ENCODE measurements around the gene LRRC71.

Gene LRRC71

DNA sequence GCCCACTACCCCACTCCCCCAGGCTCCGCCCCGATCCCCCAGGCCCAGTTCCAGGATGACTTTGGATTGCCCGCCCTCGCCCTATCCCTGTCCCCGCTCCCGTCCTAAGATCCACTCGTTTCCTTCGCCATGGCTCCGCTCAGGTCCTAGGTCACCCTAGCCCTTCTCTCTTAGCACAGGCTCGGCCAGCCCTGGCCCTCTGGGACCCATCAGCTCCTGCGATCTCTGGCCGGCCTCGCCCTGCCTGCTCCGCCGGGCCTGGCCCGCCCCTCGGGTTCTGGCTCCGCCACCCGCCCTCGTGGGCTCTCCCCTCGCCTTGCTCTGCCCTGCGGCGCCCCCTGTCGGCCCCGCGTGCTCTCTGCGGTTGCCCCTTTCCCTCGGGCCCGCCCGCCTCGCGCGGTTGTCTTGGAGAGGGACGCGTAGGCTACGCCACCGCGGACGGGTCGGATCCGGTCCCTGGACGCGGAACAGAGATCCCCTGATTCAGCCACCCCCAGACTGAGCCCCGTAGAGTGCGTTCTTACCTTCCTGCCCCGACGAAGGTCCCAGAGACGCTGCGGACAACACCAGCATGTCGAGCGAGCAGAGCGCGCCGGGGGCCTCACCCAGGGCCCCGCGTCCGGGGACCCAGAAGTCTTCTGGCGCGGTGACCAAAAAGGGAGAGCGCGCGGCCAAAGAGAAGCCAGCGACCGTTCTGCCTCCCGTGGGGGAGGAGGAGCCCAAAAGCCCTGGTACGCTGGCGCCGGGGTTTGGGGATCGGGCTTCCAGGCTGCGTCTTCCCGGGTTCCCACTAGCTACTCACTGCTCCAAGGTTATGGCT, at the start of gene LRRC71:
LRRC71 (plus strand) TSS at position 400 of the 820 bp plus-strand sequence; CDS start at position 572, 172 bp downstream.
- peak; percentile 89 for DNase-seq

DNA sequence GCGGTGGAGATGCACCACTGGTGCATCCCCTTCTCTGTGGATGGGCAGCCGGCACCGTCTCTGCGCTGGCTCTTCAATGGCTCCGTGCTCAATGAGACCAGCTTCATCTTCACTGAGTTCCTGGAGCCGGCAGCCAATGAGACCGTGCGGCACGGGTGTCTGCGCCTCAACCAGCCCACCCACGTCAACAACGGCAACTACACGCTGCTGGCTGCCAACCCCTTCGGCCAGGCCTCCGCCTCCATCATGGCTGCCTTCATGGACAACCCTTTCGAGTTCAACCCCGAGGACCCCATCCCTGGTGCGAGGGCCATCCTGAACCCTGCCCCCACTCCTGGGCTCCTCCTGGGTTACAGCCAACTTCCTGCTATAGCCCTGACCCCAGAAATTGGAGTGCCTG, 46.8 kb upstream of the LRRC71 start:
- no peak for DNase-seq

GRCh38 chr1:156874142-156874541, 46.3 kb upstream of the LRRC71 start:
- DNase-seq = no peak

GRCh38 chr1:156874572-156875340, 45.7 kb upstream of the LRRC71 start:
- DNase-seq = no peak

- DNase-seq = no peak
These were observed 45.2 kb upstream of the LRRC71 start for GRCh38 chr1:156875341-156875615.

- no peak for DNase-seq
These were observed 44.2 kb upstream of the LRRC71 start for GRCh38 chr1:156876281-156876680.

- DNase-seq = no peak
These were observed 42.8 kb upstream of the LRRC71 start for GRCh38 chr1:156877433-156878170.

DNA sequence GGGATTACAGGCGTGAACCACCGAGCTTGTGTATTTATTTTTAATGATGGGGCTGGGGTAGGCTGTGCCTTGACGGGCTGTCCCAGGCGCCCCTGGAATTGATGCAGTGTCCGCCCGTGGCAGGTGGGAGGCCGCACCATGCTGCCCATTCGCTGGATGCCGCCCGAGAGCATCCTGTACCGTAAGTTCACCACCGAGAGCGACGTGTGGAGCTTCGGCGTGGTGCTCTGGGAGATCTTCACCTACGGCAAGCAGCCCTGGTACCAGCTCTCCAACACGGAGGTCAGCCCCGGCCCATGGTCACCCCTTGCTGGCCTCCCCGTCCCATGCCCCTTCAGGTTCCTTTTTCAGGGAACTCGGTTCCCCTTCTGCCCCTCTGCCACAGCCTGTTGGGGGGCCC, 40.6 kb upstream of the LRRC71 start:
- DNase-seq = no peak

DNA sequence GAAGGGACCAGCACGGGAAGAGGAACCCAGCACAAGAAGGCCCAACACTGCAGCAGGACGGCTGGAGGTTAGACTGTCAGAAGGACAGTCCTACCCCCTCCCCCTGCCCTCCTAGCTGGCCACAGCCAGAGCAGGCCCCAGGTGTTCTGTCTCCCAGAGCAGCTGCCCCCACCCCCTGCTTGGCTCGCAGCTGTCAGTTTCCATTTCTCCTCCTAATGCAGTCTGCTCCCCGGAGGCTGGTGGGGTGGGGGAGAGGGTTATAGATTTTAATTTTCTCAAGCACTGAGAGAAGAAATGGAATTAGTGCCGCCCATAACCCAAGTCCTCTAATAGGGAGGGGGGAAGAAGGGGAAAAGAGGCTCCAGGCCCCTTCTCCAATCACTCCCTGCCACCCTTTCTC, 40.0 kb upstream of the LRRC71 start:
- no peak for DNase-seq

- DNase-seq = no peak
These were observed 39.3 kb upstream of the LRRC71 start for GRCh38 chr1:156881101-156881500.

DNA sequence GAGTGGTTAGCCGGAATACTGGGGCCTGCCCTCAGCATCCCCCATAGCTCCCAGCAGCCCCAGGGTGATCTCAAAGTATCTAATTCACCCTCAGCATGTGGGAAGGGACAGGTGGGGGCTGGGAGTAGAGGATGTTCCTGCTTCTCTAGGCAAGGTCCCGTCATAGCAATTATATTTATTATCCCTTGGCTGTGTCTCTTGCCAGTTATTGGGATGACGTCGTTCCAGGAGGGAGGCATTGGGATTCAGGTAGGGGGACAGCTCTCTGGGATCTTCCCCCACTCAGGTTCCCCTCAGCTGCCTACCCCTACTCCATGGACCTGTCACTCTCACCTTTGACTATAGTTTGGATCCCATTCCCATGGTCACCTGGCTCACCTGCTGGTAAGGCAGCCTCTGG, 38.8 kb upstream of the LRRC71 start:
- DNase-seq = no peak

DNA sequence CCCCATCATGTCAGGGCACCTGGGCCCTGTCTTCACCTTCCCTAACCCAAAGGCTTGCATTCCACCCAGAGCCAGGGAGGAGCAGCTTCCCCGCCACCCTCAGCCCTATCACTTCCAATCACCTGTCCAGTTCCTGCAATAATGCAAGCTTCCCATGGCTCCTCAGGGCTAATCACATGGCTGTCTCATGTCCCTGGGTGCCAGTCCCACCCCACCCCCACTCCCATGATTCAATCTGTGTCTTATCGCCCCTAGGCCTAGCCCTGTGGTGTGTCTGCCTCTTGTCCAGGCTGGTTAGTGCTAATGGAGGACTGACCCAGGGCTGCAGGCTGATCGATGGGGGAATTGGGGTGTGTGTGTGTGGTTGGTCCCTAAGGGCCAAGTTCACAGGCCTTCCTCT, 37.9 kb upstream of the LRRC71 start:
- no peak for DNase-seq

- no peak for DNase-seq
These were observed 36.5 kb upstream of the LRRC71 start for GRCh38 chr1:156883919-156884318.

DNA sequence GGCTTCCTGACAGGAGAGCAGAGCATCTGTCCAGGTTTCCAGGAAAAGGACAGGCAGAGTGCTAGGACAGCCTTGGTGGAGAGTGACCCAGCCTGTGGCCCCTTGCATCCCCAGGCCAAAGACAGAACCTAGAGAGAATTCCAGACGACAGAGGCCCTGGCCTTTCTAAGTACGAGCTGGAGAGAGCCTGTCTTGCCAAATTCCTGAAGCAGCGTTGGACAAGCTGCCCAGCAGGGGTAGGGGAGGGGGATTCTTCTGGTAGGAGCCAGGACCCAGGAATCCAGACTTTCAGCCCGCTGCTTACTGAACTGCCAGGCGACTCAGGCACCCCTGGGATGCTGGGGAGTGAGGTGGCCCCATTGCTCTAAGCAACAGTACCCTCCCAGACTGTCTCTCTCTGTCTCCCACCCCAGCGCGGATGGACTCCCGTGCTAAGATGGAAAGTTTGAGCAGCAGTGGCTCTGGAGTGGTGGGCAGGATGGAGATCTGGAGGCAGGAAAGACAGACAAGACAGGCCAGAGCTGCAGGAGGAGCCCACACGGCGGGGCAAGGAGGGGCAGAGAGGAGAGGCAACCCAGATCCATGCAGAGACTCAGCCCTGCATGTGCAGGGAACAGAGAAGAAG, 35.8 kb upstream of the LRRC71 start:
- no peak for DNase-seq

GRCh38 chr1:156885314-156885713, 35.1 kb upstream of the LRRC71 start:
- DNase-seq = no peak

- no peak for DNase-seq
These were observed 34.5 kb upstream of the LRRC71 start for GRCh38 chr1:156885880-156886355.

DNA sequence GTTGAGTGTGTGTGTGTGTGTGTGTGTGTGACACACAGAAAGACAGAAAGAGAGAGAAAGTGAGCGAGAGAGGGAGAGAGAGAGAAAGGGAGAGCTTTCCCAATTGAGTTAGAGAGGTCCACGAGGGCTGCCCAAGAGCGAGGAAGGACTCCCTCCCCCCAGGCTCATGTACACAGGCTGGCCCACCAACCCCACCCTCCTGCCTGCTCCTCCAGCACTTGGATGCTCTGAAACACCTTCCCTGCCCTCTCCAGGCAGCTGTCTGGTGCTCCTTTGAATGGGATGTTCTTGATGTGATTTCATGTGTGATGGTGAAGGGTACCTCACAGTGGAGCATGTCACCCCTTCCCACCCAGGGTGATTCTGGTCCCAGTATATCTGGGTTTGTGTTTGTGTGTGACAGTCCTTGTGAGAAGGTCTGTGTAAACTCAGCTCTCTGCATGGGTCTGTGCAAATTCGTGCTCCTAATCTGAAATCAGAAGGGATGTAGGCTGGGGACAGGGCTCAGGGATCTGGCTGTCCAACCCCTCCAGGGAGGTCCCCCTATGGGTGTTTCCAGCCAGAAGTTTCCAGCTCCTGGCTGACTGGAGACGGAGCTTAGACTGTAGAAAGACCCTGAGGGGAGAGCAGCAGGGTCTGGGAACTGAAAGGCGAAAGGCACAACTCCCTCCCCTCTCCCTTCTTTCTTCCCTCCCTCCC, 33.7 kb upstream of the LRRC71 start:
- DNase-seq = no peak

- DNase-seq = no peak
These were observed 33.1 kb upstream of the LRRC71 start for GRCh38 chr1:156887317-156887716.

GRCh38 chr1:156887734-156888133, 32.7 kb upstream of the LRRC71 start:
- no peak for DNase-seq

GRCh38 chr1:156889802-156890580, 30.4 kb upstream of the LRRC71 start:
- DNase-seq = peak; percentile 77 to 79

GRCh38 chr1:156892190-156893047, 28.0 kb upstream of the LRRC71 start:
- DNase-seq = peak; percentile 92 to 93
